ENCODE measurements around the gene RAB31. TPM values are rescaled to one million over a fixed set of nuclear protein-coding genes. Genes with fewer than 3 reads are reported as not detected.

Gene RAB31
- total and polyA plus RNA-seq, 2 donors from 2014 or later: 17.3 to 77.1 TPM

DNA sequence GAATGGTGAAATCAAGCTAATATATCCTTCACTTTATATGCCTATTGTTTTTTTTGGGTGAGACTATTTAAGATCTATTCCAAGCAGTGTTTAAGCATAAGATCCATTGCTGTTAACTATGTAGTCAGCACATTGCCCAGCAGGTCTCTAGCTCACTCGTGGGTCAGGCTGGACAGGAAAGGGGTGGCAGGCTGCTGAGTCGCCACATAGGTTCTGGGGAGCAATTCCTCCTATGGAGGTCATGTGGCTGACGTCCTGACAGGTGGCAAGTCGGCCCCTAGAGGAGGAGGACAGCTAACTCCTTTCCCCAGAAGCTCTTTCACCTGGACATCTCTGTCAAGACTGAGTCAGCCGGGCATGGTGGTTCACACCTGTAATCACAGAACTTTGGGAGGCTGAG is 13.9 kb upstream of the RAB31 start:
- no peaks in the 10 kb centered on the region for H3K4me1 ChIP-seq (ENCODE audit: control insufficient read depth in 2 of 3, insufficient read depth in 2 of 3, low read depth in 1 of 3, low read length in 3 of 3)
- intact Hi-C loops (cut with DNase I): no loop called here
- no peaks in the 10 kb centered on the region for H3K27me3 ChIP-seq (ENCODE audit: control insufficient read depth, insufficient read depth, low read length)
- H3K4me3 ChIP-seq (ENCODE audit: low read length in 3 of 3): no peak overlapping the region
- FAIRE-seq (no peak), DNase-seq (no peak)
- no peak overlapping the region for H3K9ac ChIP-seq (ENCODE audit: low read length in 3 of 3)
- TF ChIP-seq, protein P1, sequence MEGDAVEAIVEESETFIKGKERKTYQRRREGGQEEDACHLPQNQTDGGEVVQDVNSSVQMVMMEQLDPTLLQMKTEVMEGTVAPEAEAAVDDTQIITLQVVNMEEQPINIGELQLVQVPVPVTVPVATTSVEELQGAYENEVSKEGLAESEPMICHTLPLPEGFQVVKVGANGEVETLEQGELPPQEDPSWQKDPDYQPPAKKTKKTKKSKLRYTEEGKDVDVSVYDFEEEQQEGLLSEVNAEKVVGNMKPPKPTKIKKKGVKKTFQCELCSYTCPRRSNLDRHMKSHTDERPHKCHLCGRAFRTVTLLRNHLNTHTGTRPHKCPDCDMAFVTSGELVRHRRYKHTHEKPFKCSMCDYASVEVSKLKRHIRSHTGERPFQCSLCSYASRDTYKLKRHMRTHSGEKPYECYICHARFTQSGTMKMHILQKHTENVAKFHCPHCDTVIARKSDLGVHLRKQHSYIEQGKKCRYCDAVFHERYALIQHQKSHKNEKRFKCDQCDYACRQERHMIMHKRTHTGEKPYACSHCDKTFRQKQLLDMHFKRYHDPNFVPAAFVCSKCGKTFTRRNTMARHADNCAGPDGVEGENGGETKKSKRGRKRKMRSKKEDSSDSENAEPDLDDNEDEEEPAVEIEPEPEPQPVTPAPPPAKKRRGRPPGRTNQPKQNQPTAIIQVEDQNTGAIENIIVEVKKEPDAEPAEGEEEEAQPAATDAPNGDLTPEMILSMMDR (IDR thresholded peaks at IDR 0.05; ENCODE audit: borderline replicate concordance, extremely low read depth, insufficient read depth): no peak
- no peaks in the 10 kb centered on the region for H3K36me3 ChIP-seq (ENCODE audit: control insufficient read depth in 2 of 3, insufficient read depth in 3 of 3, low read length in 3 of 3)
- H3K27ac ChIP-seq (ENCODE audit: low read depth in 2 of 2, low read length in 2 of 2): no peak overlapping the region
- H3K9me3 ChIP-seq (ENCODE audit: control insufficient read depth in 2 of 3, insufficient read depth in 1 of 3, low read length in 3 of 3): no peaks in the 10 kb centered on the region

DNA sequence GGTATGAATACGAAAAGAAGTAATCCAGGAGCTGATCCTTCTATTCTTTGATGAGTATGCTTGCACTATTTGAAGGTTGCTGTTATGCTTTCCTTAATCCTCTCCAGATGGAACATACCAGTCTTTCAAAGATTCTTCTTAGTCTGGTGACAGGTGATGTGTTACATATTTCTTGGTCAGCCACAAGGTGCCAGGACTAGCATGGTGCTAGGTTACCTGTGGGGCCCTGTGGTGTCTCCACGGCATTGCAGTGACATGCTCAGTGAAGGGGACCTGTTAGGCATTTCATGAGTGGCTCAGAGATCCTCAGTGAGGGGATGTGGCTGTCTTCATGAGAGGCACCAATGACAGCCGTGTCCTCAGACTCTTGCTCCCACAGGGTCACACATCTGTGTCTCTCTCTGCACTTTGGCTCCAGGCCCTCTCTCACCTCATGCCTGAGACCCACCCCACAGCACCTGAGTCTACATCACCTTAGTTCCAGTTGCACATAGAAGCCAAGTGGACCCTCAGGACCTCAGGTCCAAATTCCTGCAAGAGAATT is 13.1 kb upstream of the RAB31 start:
- H3K36me3 ChIP-seq (ENCODE audit: control insufficient read depth in 2 of 3, insufficient read depth in 3 of 3, low read length in 3 of 3): no peaks in the 10 kb centered on the region
- no peak overlapping the region for H3K4me3 ChIP-seq (ENCODE audit: low read length in 3 of 3)
- no peaks in the 10 kb centered on the region for H3K9me3 ChIP-seq (ENCODE audit: control insufficient read depth in 2 of 3, insufficient read depth in 1 of 3, low read length in 3 of 3)
- DNase-seq: no peak
- intact Hi-C loops (cut with DNase I): no loop called here
- H3K9ac ChIP-seq (ENCODE audit: low read length in 3 of 3): no peak overlapping the region
- TF ChIP-seq, protein P1 (IDR thresholded peaks at IDR 0.05; ENCODE audit: borderline replicate concordance, extremely low read depth, insufficient read depth): no peak
- no peak for FAIRE-seq
- H3K4me1 ChIP-seq (ENCODE audit: control insufficient read depth in 2 of 3, insufficient read depth in 2 of 3, low read depth in 1 of 3, low read length in 3 of 3): no peaks in the 10 kb centered on the region
- H3K27ac ChIP-seq (ENCODE audit: low read depth in 2 of 2, low read length in 2 of 2): no peak overlapping the region
- H3K27me3 ChIP-seq (ENCODE audit: control insufficient read depth, insufficient read depth, low read length): no peaks in the 10 kb centered on the region

DNA sequence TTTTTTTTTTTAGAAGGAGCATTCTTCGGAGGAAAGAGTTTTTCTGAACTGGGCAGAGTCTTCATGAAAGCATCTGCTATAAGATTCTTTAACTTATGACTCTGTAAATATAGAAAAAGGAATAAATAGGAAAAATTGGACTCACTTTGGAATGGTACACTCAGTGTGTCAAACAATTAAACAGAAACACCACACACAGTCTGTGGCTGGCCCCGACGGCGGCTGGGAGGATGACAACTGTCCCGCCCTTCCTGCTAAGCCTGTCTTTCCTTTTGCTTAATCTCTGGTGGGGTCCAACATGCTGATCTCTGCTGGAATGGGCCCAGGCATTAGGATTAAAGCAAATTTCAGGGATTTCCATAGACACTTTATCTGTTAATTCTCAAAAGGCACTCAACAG is 12.5 kb upstream of the RAB31 start:
- no peaks in the 10 kb centered on the region for H3K27me3 ChIP-seq (ENCODE audit: control insufficient read depth, insufficient read depth, low read length)
- TF ChIP-seq, protein P1 (IDR thresholded peaks at IDR 0.05; ENCODE audit: borderline replicate concordance, extremely low read depth, insufficient read depth): no peak
- H3K9ac ChIP-seq (ENCODE audit: low read length in 3 of 3): no peak overlapping the region
- FAIRE-seq (no peak), DNase-seq (no peak)
- no peaks in the 10 kb centered on the region for H3K9me3 ChIP-seq (ENCODE audit: control insufficient read depth in 2 of 3, insufficient read depth in 1 of 3, low read length in 3 of 3)
- H3K36me3 ChIP-seq (ENCODE audit: control insufficient read depth in 2 of 3, insufficient read depth in 3 of 3, low read length in 3 of 3): no peaks in the 10 kb centered on the region
- no peak overlapping the region for H3K4me3 ChIP-seq (ENCODE audit: low read length in 3 of 3)
- H3K27ac ChIP-seq (ENCODE audit: low read depth in 2 of 2, low read length in 2 of 2): no peak overlapping the region
- no peaks in the 10 kb centered on the region for H3K4me1 ChIP-seq (ENCODE audit: control insufficient read depth in 2 of 3, insufficient read depth in 2 of 3, low read depth in 1 of 3, low read length in 3 of 3)
- intact Hi-C loops (cut with DNase I): no loop called here

DNA sequence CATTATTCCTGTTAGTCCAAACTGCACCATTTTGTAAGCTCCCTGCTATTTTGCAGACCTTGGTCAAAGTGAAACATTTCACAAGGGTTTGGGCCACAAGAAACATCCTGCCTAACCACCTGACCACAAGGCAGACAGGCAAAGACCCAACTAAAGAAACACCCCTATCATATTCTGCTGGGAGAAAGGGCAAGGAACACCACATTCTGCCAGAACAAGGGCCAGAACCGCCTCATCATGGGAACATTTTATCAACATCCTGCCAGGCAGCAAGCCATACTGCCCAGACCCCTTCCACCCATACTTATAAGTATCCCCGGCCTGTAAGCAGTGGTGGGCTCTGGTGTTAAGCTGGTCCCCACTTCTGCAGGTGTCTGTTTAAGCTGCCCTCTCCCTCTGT is 12.0 kb upstream of the RAB31 start:
- no peaks in the 10 kb centered on the region for H3K36me3 ChIP-seq (ENCODE audit: control insufficient read depth in 2 of 3, insufficient read depth in 3 of 3, low read length in 3 of 3)
- FAIRE-seq (no peak), DNase-seq (no peak)
- H3K27ac ChIP-seq (ENCODE audit: low read depth in 2 of 2, low read length in 2 of 2): no peak overlapping the region
- no peak overlapping the region for H3K9ac ChIP-seq (ENCODE audit: low read length in 3 of 3)
- intact Hi-C loops (cut with DNase I): no loop called here
- H3K9me3 ChIP-seq (ENCODE audit: control insufficient read depth in 2 of 3, insufficient read depth in 1 of 3, low read length in 3 of 3): no peaks in the 10 kb centered on the region
- H3K4me3 ChIP-seq (ENCODE audit: low read length in 3 of 3): no peak overlapping the region
- TF ChIP-seq, protein P1 (IDR thresholded peaks at IDR 0.05; ENCODE audit: borderline replicate concordance, extremely low read depth, insufficient read depth): no peak
- no peaks in the 10 kb centered on the region for H3K27me3 ChIP-seq (ENCODE audit: control insufficient read depth, insufficient read depth, low read length)
- no peaks in the 10 kb centered on the region for H3K4me1 ChIP-seq (ENCODE audit: control insufficient read depth in 2 of 3, insufficient read depth in 2 of 3, low read depth in 1 of 3, low read length in 3 of 3)
